ENCODE results near the gene FERMT3. TPM values are rescaled to one million over a fixed set of nuclear protein-coding genes. Genes with fewer than 3 reads are reported as not detected.

FERMT3 gene
- total RNA-seq, 2 experiments from 2014 or later: 55.8 to 61.1 TPM

- H3K27me3 Mint-ChIP-seq: no peaks in the 10 kb centered on the region
- ATAC-seq (ENCODE audit: poor library complexity) (no peak), DNase-seq (no peak)
- Histone ChIP-seq H3K4me3 (ENCODE audit: low read length) (no peak overlapping the region), H3K4me1 (ENCODE audit: insufficient read depth, low read length) (peaks cover 40% of the 10 kb centered on the region), H3K27ac (ENCODE audit: low read depth in 1 of 2, low read length in 2 of 2) (no peak overlapping the region), H3K9me3 (ENCODE audit: control insufficient read depth in 1 of 2, insufficient read depth in 1 of 2, low read length in 2 of 2) (no peaks in the 10 kb centered on the region), H3K36me3 (ENCODE audit: insufficient read depth, low read length) (peaks cover 53% of the 10 kb centered on the region), H3K27me3 (ENCODE audit: control insufficient read depth in 1 of 2, insufficient read depth in 2 of 2, low read length in 2 of 2) (no peaks in the 10 kb centered on the region)
- ChIA-PET CTCF (interaction anchor here (1.2 to 5.4 kb wide), 11 partner anchors 14 to 203 kb away, joined by 3 to 123 read pairs (median 9); partner anchors contain the start of genes CATSPERZ, ESRRA, FKBP2 and NUDT22), POLR2A (interaction anchor here (1.2 to 7.1 kb wide), 5 partner anchors 21 to 81 kb away, joined by 3 to 116 read pairs (median 12); partner anchors contain the start of genes BAD, FKBP2, GPR137 and NUDT22)
- peaks cover 42% of the 10 kb centered on the region for H3K4me1 Mint-ChIP-seq (ENCODE audit: low read depth)
- no peak overlapping the region for H3K27ac Mint-ChIP-seq
- intact Hi-C loops (cut with DNase I, micrococcal nuclease): loop anchor here (1.0 to 5.0 kb wide), 6 partner anchors 17 to 449 kb away; partner anchors contain the start of genes STIP1 (in 2 of the 2) and PLCB3 (in 1 of the 2)
- TF ChIP-seq, protein P1, sequence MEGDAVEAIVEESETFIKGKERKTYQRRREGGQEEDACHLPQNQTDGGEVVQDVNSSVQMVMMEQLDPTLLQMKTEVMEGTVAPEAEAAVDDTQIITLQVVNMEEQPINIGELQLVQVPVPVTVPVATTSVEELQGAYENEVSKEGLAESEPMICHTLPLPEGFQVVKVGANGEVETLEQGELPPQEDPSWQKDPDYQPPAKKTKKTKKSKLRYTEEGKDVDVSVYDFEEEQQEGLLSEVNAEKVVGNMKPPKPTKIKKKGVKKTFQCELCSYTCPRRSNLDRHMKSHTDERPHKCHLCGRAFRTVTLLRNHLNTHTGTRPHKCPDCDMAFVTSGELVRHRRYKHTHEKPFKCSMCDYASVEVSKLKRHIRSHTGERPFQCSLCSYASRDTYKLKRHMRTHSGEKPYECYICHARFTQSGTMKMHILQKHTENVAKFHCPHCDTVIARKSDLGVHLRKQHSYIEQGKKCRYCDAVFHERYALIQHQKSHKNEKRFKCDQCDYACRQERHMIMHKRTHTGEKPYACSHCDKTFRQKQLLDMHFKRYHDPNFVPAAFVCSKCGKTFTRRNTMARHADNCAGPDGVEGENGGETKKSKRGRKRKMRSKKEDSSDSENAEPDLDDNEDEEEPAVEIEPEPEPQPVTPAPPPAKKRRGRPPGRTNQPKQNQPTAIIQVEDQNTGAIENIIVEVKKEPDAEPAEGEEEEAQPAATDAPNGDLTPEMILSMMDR (IDR thresholded peaks at IDR 0.05): no peak
- H3K36me3 Mint-ChIP-seq (ENCODE audit: low read depth): peaks cover 78% of the 10 kb centered on the region
- no peaks in the 10 kb centered on the region for H3K9me3 Mint-ChIP-seq
- H3K4me3 Mint-ChIP-seq: peak overlapping the region; percentile 31
These were observed 3.0 kb upstream of the FERMT3 start for GRCh38 chr11:64203421-64204079.

DNA sequence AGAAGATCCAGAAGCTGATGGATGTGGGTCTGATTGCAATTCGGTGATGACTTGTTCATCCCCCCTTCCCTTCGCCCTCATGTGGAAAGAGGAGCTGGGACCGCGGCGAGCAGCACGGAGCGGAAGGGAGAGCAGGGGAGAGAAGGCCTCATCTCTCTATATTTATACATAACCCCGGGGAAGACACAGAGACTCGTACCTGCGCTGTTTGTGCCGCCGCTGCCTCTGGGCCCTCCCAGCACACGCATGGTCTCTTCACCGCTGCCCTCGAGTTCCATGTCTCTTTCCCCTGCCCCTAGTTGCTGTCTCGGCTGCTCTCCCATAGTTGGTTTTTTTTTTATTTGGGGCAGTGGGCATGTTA is 2.5 kb upstream of the FERMT3 start:
- H3K36me3 ChIP-seq (ENCODE audit: insufficient read depth, low read length): peaks cover 53% of the 10 kb centered on the region
- ChIA-PET CTCF (interaction anchor here (0.6 to 5.4 kb wide), 29 partner anchors 9 to 204 kb away, joined by 3 to 123 read pairs (median 5); partner anchors contain the start of genes BAD, CATSPERZ, ESRRA and FKBP2), POLR2A (interaction anchor here (0.7 to 7.1 kb wide), 16 partner anchors 11 to 113 kb away, joined by 3 to 116 read pairs (median 20); partner anchors contain the start of genes BAD, CATSPERZ, DNAJC4 and ESRRA)
- no peak overlapping the region for H3K4me3 Mint-ChIP-seq
- peaks cover 48% of the 10 kb centered on the region for H3K4me1 Mint-ChIP-seq (ENCODE audit: low read depth)
- H3K27ac ChIP-seq (ENCODE audit: low read depth in 1 of 2, low read length in 2 of 2): no peak overlapping the region
- intact Hi-C loops (cut with DNase I, micrococcal nuclease): loop anchor here (1.0 to 5.0 kb wide), 6 partner anchors 17 to 448 kb away; partner anchors contain the start of genes STIP1 (in 2 of the 2) and PLCB3 (in 1 of the 2)
- peaks cover 80% of the 10 kb centered on the region for H3K36me3 Mint-ChIP-seq (ENCODE audit: low read depth)
- no peak overlapping the region for H3K4me3 ChIP-seq (ENCODE audit: low read length)
- no peaks in the 10 kb centered on the region for H3K27me3 ChIP-seq (ENCODE audit: control insufficient read depth in 1 of 2, insufficient read depth in 2 of 2, low read length in 2 of 2)
- H3K27ac Mint-ChIP-seq: peak overlapping the region; percentile 78
- H3K4me1 ChIP-seq (ENCODE audit: insufficient read depth, low read length): peaks cover 45% of the 10 kb centered on the region
- H3K9me3 Mint-ChIP-seq: no peaks in the 10 kb centered on the region
- ATAC-seq (ENCODE audit: poor library complexity) (no peak), DNase-seq (peak in 1 of 14 experiments; percentile 26)
- TF ChIP-seq, protein P1 (IDR thresholded peaks at IDR 0.05): no peak
- no peaks in the 10 kb centered on the region for H3K27me3 Mint-ChIP-seq
- no peaks in the 10 kb centered on the region for H3K9me3 ChIP-seq (ENCODE audit: control insufficient read depth in 1 of 2, insufficient read depth in 1 of 2, low read length in 2 of 2)

- no peaks in the 10 kb centered on the region for H3K27me3 Mint-ChIP-seq
- Histone ChIP-seq H3K9me3 (ENCODE audit: control insufficient read depth in 1 of 2, insufficient read depth in 1 of 2, low read length in 2 of 2) (no peaks in the 10 kb centered on the region), H3K4me1 (ENCODE audit: insufficient read depth, low read length) (peaks cover 50% of the 10 kb centered on the region), H3K4me3 (ENCODE audit: low read length) (no peak overlapping the region), H3K27me3 (ENCODE audit: control insufficient read depth in 1 of 2, insufficient read depth in 2 of 2, low read length in 2 of 2) (no peaks in the 10 kb centered on the region), H3K36me3 (ENCODE audit: insufficient read depth, low read length) (peaks cover 58% of the 10 kb centered on the region), H3K27ac (ENCODE audit: low read depth in 1 of 2, low read length in 2 of 2) (no peak overlapping the region)
- intact Hi-C loops (cut with DNase I, micrococcal nuclease): loop anchor here (1.0 to 5.0 kb wide), 6 partner anchors 18 to 448 kb away; partner anchors contain the start of genes STIP1 (in 2 of the 2) and PLCB3 (in 1 of the 2)
- ATAC-seq (ENCODE audit: poor library complexity): peak; percentile 63
- H3K4me1 Mint-ChIP-seq (ENCODE audit: low read depth): peaks cover 49% of the 10 kb centered on the region
- peak; percentile 77 to 95 (median 84) for DNase-seq
- peak overlapping the region; percentile 93 for H3K4me3 Mint-ChIP-seq
- TF ChIP-seq, protein P1 (IDR thresholded peaks at IDR 0.05): peak; percentile 69
- ChIA-PET POLR2A (interaction anchor here (0.7 to 7.1 kb wide), 17 partner anchors 10 to 113 kb away, joined by 3 to 116 read pairs (median 12); partner anchors contain the start of genes BAD, CATSPERZ, DNAJC4 and ESRRA), CTCF (interaction anchor here (0.6 to 5.4 kb wide), 31 partner anchors 9 to 204 kb away, joined by 3 to 123 read pairs (median 5); partner anchors contain the start of genes BAD, CATSPERZ, ESRRA and FKBP2)
- H3K27ac Mint-ChIP-seq: peak overlapping the region; percentile 78
- H3K9me3 Mint-ChIP-seq: no peaks in the 10 kb centered on the region
- peaks cover 84% of the 10 kb centered on the region for H3K36me3 Mint-ChIP-seq (ENCODE audit: low read depth)
These were observed 2.0 kb upstream of the FERMT3 start for GRCh38 chr11:64204464-64204989.

Data from CD4-positive, alpha-beta T cell (primary cell).